GM18511 (cell line): ENCODE results near the gene PSG11.
"Not testable (repeated sequence)": the region's sequence is repeated elsewhere in the genome, so short reads cannot be mapped to it uniquely, and the experiment has no call there.

Experiments
- ATAC-seq: cut with Tn5 transposase; IDR thresholded peaks from one replicate; pipeline ENCODE4 v1.9.1; 2021; ENCODE audit warnings: mild to moderate bottlenecking, moderate library complexity; ENCODE audit not compliant: unreplicated experiment

Gene PSG11

GRCh38 chr19:42989851-42990250, 36.4 kb downstream of the PSG11 start:
- no peak for ATAC-seq

GRCh38 chr19:42989186-42989585, 37.1 kb downstream of the PSG11 start:
- not testable (repeated sequence) for ATAC-seq

- not testable (repeated sequence) for ATAC-seq
These were observed 38.1 kb downstream of the PSG11 start for GRCh38 chr19:42988206-42988605.

- ATAC-seq: no peak
These were observed 40.7 kb downstream of the PSG11 start for GRCh38 chr19:42985588-42985987.

- not testable (repeated sequence) for ATAC-seq
These were observed 44.2 kb downstream of the PSG11 start for GRCh38 chr19:42982111-42982510.

GRCh38 chr19:42971451-42971850, 54.8 kb downstream of the PSG11 start:
- ATAC-seq: not testable (repeated sequence)

- ATAC-seq: no peak
These were observed 61.1 kb downstream of the PSG11 start for GRCh38 chr19:42965176-42965575.

- no peak for ATAC-seq
These were observed 65.2 kb downstream of the PSG11 start for GRCh38 chr19:42961119-42961518.
